ENCODE measurements around the gene NPRL2. TPM values are rescaled to one million over a fixed set of nuclear protein-coding genes. Genes with fewer than 3 reads are reported as not detected.

NPRL2 gene
- total RNA-seq, 1 experiment from 2014 or later = 29.8 TPM

- H3K36me3 ChIP-seq (ENCODE audit: control insufficient read depth, insufficient read depth, low read length) = peaks cover 6% of the 10 kb centered on the region
- H3K27me3 ChIP-seq (replicated peaks; ENCODE audit: control insufficient read depth, insufficient read depth, low read length) = no peaks in the 10 kb centered on the region
- Mint-ChIP-seq H3K36me3 (ENCODE audit: insufficient read depth, unreplicated experiment) (peaks cover 71% of the 10 kb centered on the region), H3K9me3 (ENCODE audit: unreplicated experiment) (no peaks in the 10 kb centered on the region), H3K27me3 (ENCODE audit: insufficient read depth, unreplicated experiment) (no peaks in the 10 kb centered on the region), H3K4me3 (ENCODE audit: unreplicated experiment) (peak overlapping the region; percentile 22), H3K4me1 (ENCODE audit: low read depth, unreplicated experiment) (peaks cover 11% of the 10 kb centered on the region), H3K27ac (ENCODE audit: unreplicated experiment) (no peak overlapping the region)
- DNase-seq = no peak
- no TSS peak for BruUV-seq (replicated peaks)
- intact Hi-C loops (cut with micrococcal nuclease; ENCODE audit: unreplicated experiment) = no loop called here
- no peaks in the 10 kb centered on the region for H3K9me3 ChIP-seq
- TF ChIP-seq CTCF (IDR thresholded peaks at IDR 0.05; ENCODE audit: insufficient read depth in 1 of 2, low read depth in 1 of 2, low read length in 1 of 2, severe bottlenecking in 1 of 2, unreplicated experiment in 1 of 2) = no peak
- CTCF ChIA-PET = no interaction called here
- POLR2A ChIA-PET = no interaction called here
- peaks cover 16% of the 10 kb centered on the region for H3K4me1 ChIP-seq
- no peak overlapping the region for H3K4me3 ChIP-seq (ENCODE audit: low read depth, low read length)
Observed at GRCh38 chr3:50334339-50335075, 16.1 kb downstream of the NPRL2 start.

GRCh38 chr3:50333744-50334328, 16.7 kb downstream of the NPRL2 start:
- intact Hi-C loops (cut with micrococcal nuclease; ENCODE audit: unreplicated experiment) = no loop called here
- DNase-seq = no peak
- no peaks in the 10 kb centered on the region for H3K9me3 Mint-ChIP-seq (ENCODE audit: unreplicated experiment)
- TF ChIP-seq CTCF (IDR thresholded peaks at IDR 0.05; ENCODE audit: insufficient read depth in 1 of 2, low read depth in 1 of 2, low read length in 1 of 2, severe bottlenecking in 1 of 2, unreplicated experiment in 1 of 2) = no peak
- H3K27ac Mint-ChIP-seq (ENCODE audit: unreplicated experiment) = no peak overlapping the region
- no peaks in the 10 kb centered on the region for H3K27me3 Mint-ChIP-seq (ENCODE audit: insufficient read depth, unreplicated experiment)
- Histone ChIP-seq H3K4me1 (peaks cover 16% of the 10 kb centered on the region), H3K27me3 (replicated peaks; ENCODE audit: control insufficient read depth, insufficient read depth, low read length) (no peaks in the 10 kb centered on the region), H3K9me3 (no peaks in the 10 kb centered on the region), H3K36me3 (ENCODE audit: control insufficient read depth, insufficient read depth, low read length) (peaks cover 6% of the 10 kb centered on the region), H3K4me3 (ENCODE audit: low read depth, low read length) (no peak overlapping the region)
- peaks cover 68% of the 10 kb centered on the region for H3K36me3 Mint-ChIP-seq (ENCODE audit: insufficient read depth, unreplicated experiment)
- no TSS peak for BruUV-seq (replicated peaks)
- POLR2A ChIA-PET = no interaction called here
- H3K4me3 Mint-ChIP-seq (ENCODE audit: unreplicated experiment) = peak overlapping the region; percentile 22
- CTCF ChIA-PET = interaction anchor here (0.6 kb wide), 1 partner anchor 69 kb away, joined by 7 read pairs; no protein-coding TSS in a partner anchor
- peaks cover 6% of the 10 kb centered on the region for H3K4me1 Mint-ChIP-seq (ENCODE audit: low read depth, unreplicated experiment)

GRCh38 chr3:50331364-50331907, 19.1 kb downstream of the NPRL2 start:
- Mint-ChIP-seq H3K27me3 (ENCODE audit: insufficient read depth, unreplicated experiment) (no peaks in the 10 kb centered on the region), H3K9me3 (ENCODE audit: unreplicated experiment) (no peaks in the 10 kb centered on the region), H3K4me1 (ENCODE audit: low read depth, unreplicated experiment) (no peaks in the 10 kb centered on the region), H3K4me3 (ENCODE audit: unreplicated experiment) (no peak overlapping the region), H3K36me3 (ENCODE audit: insufficient read depth, unreplicated experiment) (peaks cover 77% of the 10 kb centered on the region), H3K27ac (ENCODE audit: unreplicated experiment) (no peak overlapping the region)
- TF ChIP-seq CTCF (IDR thresholded peaks at IDR 0.05; ENCODE audit: insufficient read depth in 1 of 2, low read depth in 1 of 2, low read length in 1 of 2, severe bottlenecking in 1 of 2, unreplicated experiment in 1 of 2) = no peak
- H3K27me3 ChIP-seq (replicated peaks; ENCODE audit: control insufficient read depth, insufficient read depth, low read length) = no peaks in the 10 kb centered on the region
- CTCF ChIA-PET = interaction anchor here (1.3 kb wide), 1 partner anchor 10 kb away, joined by 3 read pairs; no protein-coding TSS in a partner anchor
- POLR2A ChIA-PET = no interaction called here
- BruUV-seq (replicated peaks) = no TSS peak
- H3K9me3 ChIP-seq = no peaks in the 10 kb centered on the region
- intact Hi-C loops (cut with micrococcal nuclease; ENCODE audit: unreplicated experiment) = no loop called here
- peaks cover 6% of the 10 kb centered on the region for H3K36me3 ChIP-seq (ENCODE audit: control insufficient read depth, insufficient read depth, low read length)
- peaks cover 7% of the 10 kb centered on the region for H3K4me1 ChIP-seq
- H3K4me3 ChIP-seq (ENCODE audit: low read depth, low read length) = no peak overlapping the region
- no peak for DNase-seq
